ENCODE data around the gene SP9.
"Not testable (repeated sequence)": the region's sequence is repeated elsewhere in the genome, so short reads cannot be mapped to it uniquely, and the experiment has no call there.

Gene SP9

DNA sequence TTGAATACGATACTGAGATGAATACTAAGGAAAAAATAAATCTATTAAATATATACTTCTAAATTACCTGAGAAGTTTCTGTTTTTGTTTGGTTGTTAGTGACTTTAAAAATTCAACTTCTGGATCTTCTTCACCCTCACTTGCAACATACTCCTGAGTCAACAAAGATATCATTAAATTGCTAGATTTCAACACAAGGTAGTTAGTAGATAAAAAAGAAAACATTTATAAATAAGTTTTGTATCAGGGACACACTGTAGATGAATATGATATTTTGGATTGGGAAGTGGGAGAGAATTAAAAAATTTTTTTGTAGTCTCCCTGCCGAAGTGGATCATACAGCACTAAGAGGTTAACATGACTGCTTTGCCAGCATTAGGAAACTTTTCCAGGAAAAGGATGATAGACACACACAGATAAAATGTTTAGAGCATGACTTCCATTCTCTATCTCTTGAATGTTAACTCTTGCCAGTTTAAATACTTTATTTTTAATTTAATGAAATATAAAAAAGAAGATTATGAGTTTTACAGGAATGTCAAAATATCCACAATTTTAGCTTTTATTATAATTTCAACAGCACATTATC lies 15.9 kb downstream of the SP9 start:
- Histone ChIP-seq H3K9me3 (ENCODE audit: control insufficient read depth, insufficient read depth, low read length) (no peaks in the 10 kb centered on the region), H3K4me1 (ENCODE audit: insufficient read depth, low read length) (0 out of 2 replicates have a peak, but pooled peaks cover 8% of the 10 kb centered on the region), H3K36me3 (ENCODE audit: insufficient read depth, low read length) (no peaks in the 10 kb centered on the region), H3K9ac (ENCODE audit: low read depth, low read length) (no peak overlapping the region)

DNA sequence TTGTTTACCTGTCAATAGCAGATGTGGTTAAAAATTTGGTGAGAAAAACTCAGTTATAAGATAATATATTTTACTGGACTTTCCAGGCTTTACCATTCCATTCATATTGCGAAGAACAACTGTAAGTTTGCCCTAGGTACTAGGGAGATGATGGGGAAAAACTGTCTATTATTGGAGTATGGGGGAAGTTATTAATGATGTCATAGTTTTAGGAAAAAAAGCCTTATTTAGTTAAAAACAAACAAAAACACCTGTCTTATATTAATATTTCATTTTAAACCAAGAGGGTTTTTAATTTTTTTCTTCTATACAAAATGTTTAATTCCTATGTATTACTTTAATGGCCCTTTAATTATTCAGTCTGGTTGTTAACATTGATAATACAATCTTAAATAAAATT lies 18.2 kb downstream of the SP9 start:
- Histone ChIP-seq H3K9ac (ENCODE audit: low read depth, low read length) (no peak overlapping the region), H3K9me3 (ENCODE audit: control insufficient read depth, insufficient read depth, low read length) (no peaks in the 10 kb centered on the region), H3K4me1 (ENCODE audit: insufficient read depth, low read length) (no peaks in the 10 kb centered on the region), H3K36me3 (ENCODE audit: insufficient read depth, low read length) (no peaks in the 10 kb centered on the region)

DNA sequence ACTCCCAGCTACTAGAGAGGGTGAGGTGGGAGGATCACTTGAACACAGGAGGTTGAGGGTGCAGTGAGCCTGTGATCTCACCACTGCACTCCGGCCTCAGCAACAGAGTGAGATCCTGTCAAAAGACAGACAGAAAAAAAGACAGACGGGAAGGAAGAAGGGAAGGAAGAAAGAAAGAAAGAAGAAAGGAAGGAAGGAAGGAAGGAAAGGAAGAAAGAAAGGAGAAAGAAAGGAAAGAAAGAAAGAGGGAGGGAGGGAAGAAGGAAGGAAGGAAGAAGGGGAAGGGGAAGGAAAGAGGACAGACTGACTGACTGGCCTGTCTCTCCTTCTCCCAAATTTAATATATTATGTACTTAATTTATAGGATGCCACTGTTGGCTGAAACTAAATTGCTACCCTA lies 21.6 kb downstream of the SP9 start:
- Histone ChIP-seq H3K36me3 (ENCODE audit: insufficient read depth, low read length) (no peaks in the 10 kb centered on the region), H3K9me3 (ENCODE audit: control insufficient read depth, insufficient read depth, low read length) (no peaks in the 10 kb centered on the region), H3K4me1 (ENCODE audit: insufficient read depth, low read length) (no peaks in the 10 kb centered on the region), H3K9ac (ENCODE audit: low read depth, low read length) (no peak overlapping the region)

DNA sequence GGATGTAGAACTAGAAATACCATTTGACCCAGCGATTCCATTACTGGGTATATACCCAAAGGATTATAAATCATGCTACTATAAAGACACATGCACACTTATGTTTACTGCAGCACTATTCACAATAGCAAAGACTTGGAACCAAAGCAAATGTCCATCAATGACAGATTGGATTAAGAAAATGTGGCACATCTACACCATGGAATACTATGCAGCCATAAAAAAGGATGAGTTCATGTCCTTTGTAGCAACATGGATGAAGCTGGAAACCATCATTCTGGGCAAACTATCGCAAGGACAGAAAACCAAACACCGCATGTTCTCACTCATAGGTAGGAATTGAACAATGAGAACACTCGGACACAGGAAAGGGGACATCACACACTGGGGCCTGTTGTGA lies 24.9 kb downstream of the SP9 start:
- not testable (repeated sequence) for H3K4me1 ChIP-seq (ENCODE audit: insufficient read depth, low read length); H3K9ac ChIP-seq (ENCODE audit: low read depth, low read length); H3K36me3 ChIP-seq (ENCODE audit: insufficient read depth, low read length); H3K9me3 ChIP-seq (ENCODE audit: control insufficient read depth, insufficient read depth, low read length)

DNA sequence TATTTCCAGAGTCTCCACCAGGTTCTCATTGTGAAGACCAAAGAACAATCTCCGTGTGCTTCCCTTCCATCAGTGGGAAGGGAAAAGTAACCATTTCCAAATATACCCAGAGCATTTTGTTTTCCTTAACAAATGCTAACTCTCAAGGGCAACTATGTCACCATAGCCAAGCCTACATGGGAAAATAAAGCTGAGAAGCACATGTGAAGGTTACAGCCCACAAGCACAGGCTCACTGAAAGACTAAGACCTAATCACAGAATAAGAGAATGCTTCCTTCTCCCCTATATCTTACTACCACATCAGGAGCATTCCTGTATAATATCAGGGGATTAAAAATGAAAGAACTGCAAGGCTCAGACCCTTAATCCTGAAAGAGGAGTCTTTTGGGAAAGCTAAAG lies 28.2 kb downstream of the SP9 start:
- Histone ChIP-seq H3K9ac (ENCODE audit: low read depth, low read length) (no peak overlapping the region), H3K36me3 (ENCODE audit: insufficient read depth, low read length) (no peaks in the 10 kb centered on the region; the same call in 1 of the 2 replicates), H3K4me1 (ENCODE audit: insufficient read depth, low read length) (no peaks in the 10 kb centered on the region), H3K9me3 (ENCODE audit: control insufficient read depth, insufficient read depth, low read length) (peaks cover 5% of the 10 kb centered on the region; the same call in 1 of the 2 replicates)

DNA sequence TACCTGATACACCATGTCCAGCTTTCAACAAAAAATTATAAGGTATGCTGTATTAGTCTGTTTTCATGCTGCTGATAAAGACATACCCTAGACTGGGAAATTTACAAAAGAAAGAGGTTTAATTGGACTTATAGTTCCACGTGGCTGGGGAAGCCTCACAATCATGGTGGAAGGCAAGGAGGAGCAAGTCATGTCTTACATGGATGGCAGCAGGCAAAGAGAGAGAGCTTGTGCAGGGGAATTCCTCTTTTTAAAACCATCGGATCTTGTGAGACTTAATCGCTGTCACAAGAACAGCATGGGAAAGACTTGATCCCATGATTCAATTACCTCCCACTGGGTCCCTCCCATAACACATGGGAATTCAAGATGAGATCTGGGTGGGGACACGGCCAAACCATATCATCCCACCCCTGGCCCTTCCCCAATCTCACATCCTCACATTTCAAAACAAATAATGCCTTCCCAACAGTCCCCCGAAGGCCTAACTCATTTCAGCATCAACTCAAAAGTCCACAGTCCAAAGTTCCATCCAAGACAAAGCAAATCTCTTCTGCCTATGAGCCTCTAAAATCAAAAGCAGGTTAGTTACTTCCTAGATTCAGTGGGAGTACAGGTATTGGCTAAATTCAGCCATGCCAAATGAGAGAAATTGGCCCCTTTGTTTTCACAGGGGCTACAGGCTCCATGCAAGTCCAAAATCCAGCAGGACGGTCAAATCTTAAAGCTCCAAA lies 28.9 kb downstream of the SP9 start:
- not testable (repeated sequence) for H3K9me3 ChIP-seq (ENCODE audit: control insufficient read depth, insufficient read depth, low read length); H3K36me3 ChIP-seq (ENCODE audit: insufficient read depth, low read length); H3K4me1 ChIP-seq (ENCODE audit: insufficient read depth, low read length); H3K9ac ChIP-seq (ENCODE audit: low read depth, low read length)

DNA sequence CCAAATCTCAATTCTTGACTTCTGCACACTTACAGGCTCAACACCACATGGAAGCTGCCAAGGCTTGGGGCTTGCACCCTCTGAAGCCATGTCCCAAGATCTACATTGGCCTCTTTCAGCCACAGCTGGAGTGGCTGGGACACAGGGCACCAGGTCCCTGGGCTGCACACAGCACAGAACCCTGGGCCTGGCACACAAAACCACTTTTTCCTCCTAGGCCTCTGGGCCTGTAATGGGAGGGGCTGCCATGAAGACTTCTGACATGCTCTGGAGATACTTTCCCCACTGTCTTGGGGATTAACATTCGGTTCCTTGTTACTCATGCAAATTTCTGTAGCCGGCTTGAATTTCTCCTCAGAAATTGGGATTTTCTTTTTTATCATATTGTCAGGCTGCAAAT lies 29.9 kb downstream of the SP9 start:
- no peaks in the 10 kb centered on the region for H3K4me1 ChIP-seq (ENCODE audit: insufficient read depth, low read length)
- H3K9me3 ChIP-seq (ENCODE audit: control insufficient read depth, insufficient read depth, low read length): peaks cover 5% of the 10 kb centered on the region; the same call in 1 of the 2 replicates
- no peak overlapping the region for H3K9ac ChIP-seq (ENCODE audit: low read depth, low read length)
- no peaks in the 10 kb centered on the region; the same call in 1 of the 2 replicates for H3K36me3 ChIP-seq (ENCODE audit: insufficient read depth, low read length)

DNA sequence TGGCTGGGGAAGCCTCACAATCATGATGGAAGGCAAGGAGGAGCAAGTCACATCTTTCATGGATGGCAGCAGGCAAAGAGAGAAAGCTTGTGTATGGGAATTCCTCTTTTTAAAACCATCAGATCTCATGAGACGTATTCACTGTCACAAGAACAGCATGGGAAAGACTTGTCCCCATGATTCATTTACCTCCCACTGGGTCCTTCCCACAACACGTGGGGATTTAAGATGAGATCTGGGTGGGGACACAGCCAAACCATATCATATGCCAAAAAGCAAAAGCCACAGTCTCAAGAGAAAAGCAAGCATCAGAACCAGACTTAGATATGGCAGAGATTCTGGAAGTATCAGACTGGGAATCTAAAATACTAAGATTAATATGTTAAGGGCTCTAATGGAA lies 30.8 kb downstream of the SP9 start:
- Histone ChIP-seq H3K36me3 (ENCODE audit: insufficient read depth, low read length) (no peaks in the 10 kb centered on the region; the same call in 1 of the 2 replicates), H3K9ac (ENCODE audit: low read depth, low read length) (no peak overlapping the region), H3K9me3 (ENCODE audit: control insufficient read depth, insufficient read depth, low read length) (peaks cover 5% of the 10 kb centered on the region; the same call in 1 of the 2 replicates), H3K4me1 (ENCODE audit: insufficient read depth, low read length) (no peaks in the 10 kb centered on the region)

DNA sequence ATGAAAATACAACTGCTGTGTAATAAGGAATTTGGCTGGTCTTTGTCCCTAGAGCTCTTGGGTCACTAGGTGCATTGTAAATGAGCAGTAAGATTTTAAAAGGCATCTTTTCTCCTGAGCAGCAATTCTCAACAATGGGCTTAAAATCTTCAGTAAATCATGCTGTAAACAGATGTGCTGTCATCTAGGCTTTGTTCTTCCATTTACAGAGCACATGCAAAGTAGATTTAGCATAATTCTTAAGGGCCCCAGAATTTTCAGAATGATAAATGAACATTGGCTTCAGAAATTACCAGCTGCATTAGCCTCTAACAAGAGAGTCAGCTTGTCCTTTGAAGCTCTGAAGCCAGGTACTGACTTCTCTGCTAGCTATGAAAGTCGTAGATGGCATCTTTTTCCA lies 33.9 kb downstream of the SP9 start:
- Histone ChIP-seq H3K9me3 (ENCODE audit: control insufficient read depth, insufficient read depth, low read length) (no peaks in the 10 kb centered on the region), H3K36me3 (ENCODE audit: insufficient read depth, low read length) (peaks cover 2% of the 10 kb centered on the region; the same call in 1 of the 2 replicates), H3K9ac (ENCODE audit: low read depth, low read length) (no peak overlapping the region), H3K4me1 (ENCODE audit: insufficient read depth, low read length) (no peaks in the 10 kb centered on the region)

DNA sequence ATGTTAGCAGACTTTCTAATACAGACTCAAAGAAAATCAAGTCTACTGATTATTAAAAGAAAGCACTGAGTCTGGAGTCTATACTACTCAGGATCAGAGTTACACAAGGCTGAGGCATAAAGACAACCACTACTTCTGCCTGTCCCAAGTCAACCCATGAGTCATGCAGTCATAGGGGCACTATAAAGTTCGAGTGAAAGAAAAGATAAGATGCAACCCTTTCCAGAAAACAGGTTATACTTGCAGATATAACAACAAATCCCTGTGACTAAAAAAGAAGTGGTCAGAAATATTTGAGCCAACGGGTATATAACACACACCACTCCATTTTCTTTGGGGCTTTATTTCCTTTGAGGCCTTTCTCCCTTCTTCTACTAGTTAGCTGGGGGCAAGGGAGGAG lies 42.2 kb downstream of the SP9 start:
- no peaks in the 10 kb centered on the region for H3K9me3 ChIP-seq (ENCODE audit: control insufficient read depth, insufficient read depth, low read length)
- H3K9ac ChIP-seq (ENCODE audit: low read depth, low read length): no peak overlapping the region
- peaks cover 8% of the 10 kb centered on the region; the same call in 1 of the 2 replicates for H3K36me3 ChIP-seq (ENCODE audit: insufficient read depth, low read length)
- H3K4me1 ChIP-seq (ENCODE audit: insufficient read depth, low read length): no peaks in the 10 kb centered on the region

DNA sequence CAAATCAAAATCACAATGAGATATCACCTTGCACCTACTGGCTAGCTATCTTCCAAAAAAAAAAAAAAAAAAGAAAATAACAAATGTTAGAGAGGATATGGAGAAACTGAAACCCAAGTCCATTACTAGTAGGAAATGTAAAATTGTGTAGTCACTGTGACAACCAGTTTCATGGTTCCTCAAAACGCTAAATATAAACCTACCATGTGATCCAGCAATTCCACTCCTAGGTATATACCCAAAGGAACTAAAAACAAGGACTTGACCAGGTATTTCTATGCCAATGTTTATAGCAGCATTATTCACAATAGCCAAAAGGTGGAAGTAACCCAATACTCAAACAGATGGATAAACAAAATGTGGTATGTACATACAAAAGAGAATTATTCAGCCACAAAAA lies 49.0 kb downstream of the SP9 start:
- H3K9me3 ChIP-seq (ENCODE audit: control insufficient read depth, insufficient read depth, low read length): no peaks in the 10 kb centered on the region
- no peaks in the 10 kb centered on the region for H3K4me1 ChIP-seq (ENCODE audit: insufficient read depth, low read length)
- no peak overlapping the region for H3K9ac ChIP-seq (ENCODE audit: low read depth, low read length)
- no peaks in the 10 kb centered on the region; the same call in 1 of the 2 replicates for H3K36me3 ChIP-seq (ENCODE audit: insufficient read depth, low read length)

DNA sequence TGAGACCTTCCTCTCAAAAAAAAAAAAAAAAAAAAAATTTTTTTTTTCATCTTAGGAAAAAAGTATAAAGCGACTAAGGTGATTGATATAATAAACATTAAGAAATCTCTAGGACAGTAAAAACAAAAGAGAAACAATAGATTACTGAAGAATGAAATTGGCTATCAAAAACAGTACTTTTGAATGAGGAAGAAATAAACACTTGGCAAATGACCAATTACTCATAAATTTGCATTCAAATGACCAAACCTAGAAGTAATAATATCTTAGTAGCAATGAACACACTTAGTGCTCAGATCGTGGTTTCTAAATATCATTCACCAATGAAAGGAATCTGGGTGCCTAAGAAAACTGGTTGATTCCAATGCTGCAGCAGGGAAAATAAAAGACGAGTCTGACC lies 50.4 kb downstream of the SP9 start:
- H3K36me3 ChIP-seq (ENCODE audit: insufficient read depth, low read length): no peaks in the 10 kb centered on the region; the same call in 1 of the 2 replicates

More for the DNA sequence above, 50.4 kb downstream of the SP9 start:
- H3K9me3 ChIP-seq (ENCODE audit: control insufficient read depth, insufficient read depth, low read length): no peaks in the 10 kb centered on the region
- no peak overlapping the region for H3K9ac ChIP-seq (ENCODE audit: low read depth, low read length)
- no peaks in the 10 kb centered on the region for H3K4me1 ChIP-seq (ENCODE audit: insufficient read depth, low read length)
